Osteocyte (in vitro differentiated cells): ENCODE data around the gene SSBP3. TPM values are rescaled to one million over a fixed set of nuclear protein-coding genes. Genes with fewer than 3 reads are reported as not detected.

ENCODE experiments used
- DNase-seq: peaks from one replicate; pipeline ENCODE4 v3.0.0; 2021; ENCODE audit warnings: mixed read lengths; ENCODE audit not compliant: unreplicated experiment; ENCODE audit errors: extremely low spot score
- H3K27ac Mint-ChIP-seq: one replicate; pipeline ENCODE4 v1.8.0; 2021; ENCODE audit warnings: mild to moderate bottlenecking, mixed read lengths; ENCODE audit not compliant: unreplicated experiment
- H3K27me3 Mint-ChIP-seq: one replicate; pipeline ENCODE4 v1.8.0; 2021; ENCODE audit warnings: mixed read lengths; ENCODE audit not compliant: unreplicated experiment
- H3K36me3 Mint-ChIP-seq: one replicate; pipeline ENCODE4 v1.8.0; 2021; ENCODE audit warnings: mixed read lengths; ENCODE audit not compliant: unreplicated experiment
- H3K4me1 Mint-ChIP-seq: one replicate; pipeline ENCODE4 v1.8.0; 2021; ENCODE audit warnings: mixed read lengths; ENCODE audit not compliant: unreplicated experiment
- H3K4me3 Mint-ChIP-seq: one replicate; pipeline ENCODE4 v1.8.0; 2021; ENCODE audit warnings: mild to moderate bottlenecking, moderate library complexity, mixed read lengths; ENCODE audit not compliant: unreplicated experiment
- H3K9me3 Mint-ChIP-seq: one replicate; pipeline ENCODE4 v1.8.0; 2021; ENCODE audit warnings: mixed read lengths; ENCODE audit not compliant: unreplicated experiment
- total RNA-seq: library from RNA; stranded (reverse); gene quantifications from 2 replicates; pipeline ENCODE4 v1.2.1, GENCODE V29; 2021
- TF ChIP-seq, protein P1 (sequence below): fragments of 200-600 bp; sonication (generic); IDR thresholded peaks from 2 replicates; pipeline ENCODE4 v1.5.0; 2021; ENCODE audit warnings: antibody characterized with exemption, mild to moderate bottlenecking, moderate library complexity

Gene SSBP3
- total RNA-seq, 1 donor from 2014 or later, result 56.4 TPM

DNA sequence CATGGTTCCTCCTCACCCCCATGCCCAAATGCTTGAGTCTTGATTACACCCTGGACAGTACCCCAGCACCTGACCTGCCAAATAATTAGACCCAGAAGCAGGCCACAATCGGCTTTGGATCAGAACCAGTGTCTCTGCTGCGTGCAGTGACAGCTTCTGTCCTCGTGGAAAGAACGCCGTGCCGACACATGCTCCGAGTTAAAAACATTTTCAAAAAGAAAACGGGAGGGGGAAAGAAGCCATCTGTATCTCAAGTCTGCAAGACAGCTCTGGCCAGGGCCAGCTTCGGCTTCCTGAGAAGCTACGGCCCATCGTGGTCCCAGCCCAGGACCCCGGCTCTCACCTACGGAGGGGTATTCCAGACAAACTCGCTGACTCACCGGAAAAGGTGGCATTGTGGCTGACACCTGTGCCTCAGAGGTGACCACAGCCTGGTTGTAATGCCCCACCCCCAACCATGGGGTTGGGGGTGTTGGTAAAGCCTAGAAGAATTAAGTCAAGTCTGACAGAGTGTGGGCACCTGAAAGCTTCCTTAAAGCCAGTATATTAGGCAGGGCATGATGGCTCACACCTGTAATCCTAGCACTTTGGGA lies 25.8 kb downstream of the SSBP3 start:
- H3K36me3 Mint-ChIP-seq, result peaks cover 27% of the 10 kb centered on the region
- H3K9me3 Mint-ChIP-seq, result no peaks in the 10 kb centered on the region
- no peak for DNase-seq
- H3K4me3 Mint-ChIP-seq, result no peak overlapping the region
- TF ChIP-seq, protein P1, sequence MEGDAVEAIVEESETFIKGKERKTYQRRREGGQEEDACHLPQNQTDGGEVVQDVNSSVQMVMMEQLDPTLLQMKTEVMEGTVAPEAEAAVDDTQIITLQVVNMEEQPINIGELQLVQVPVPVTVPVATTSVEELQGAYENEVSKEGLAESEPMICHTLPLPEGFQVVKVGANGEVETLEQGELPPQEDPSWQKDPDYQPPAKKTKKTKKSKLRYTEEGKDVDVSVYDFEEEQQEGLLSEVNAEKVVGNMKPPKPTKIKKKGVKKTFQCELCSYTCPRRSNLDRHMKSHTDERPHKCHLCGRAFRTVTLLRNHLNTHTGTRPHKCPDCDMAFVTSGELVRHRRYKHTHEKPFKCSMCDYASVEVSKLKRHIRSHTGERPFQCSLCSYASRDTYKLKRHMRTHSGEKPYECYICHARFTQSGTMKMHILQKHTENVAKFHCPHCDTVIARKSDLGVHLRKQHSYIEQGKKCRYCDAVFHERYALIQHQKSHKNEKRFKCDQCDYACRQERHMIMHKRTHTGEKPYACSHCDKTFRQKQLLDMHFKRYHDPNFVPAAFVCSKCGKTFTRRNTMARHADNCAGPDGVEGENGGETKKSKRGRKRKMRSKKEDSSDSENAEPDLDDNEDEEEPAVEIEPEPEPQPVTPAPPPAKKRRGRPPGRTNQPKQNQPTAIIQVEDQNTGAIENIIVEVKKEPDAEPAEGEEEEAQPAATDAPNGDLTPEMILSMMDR, result no peak
- H3K27ac Mint-ChIP-seq, result no peak overlapping the region
- peaks cover 20% of the 10 kb centered on the region for H3K4me1 Mint-ChIP-seq
- H3K27me3 Mint-ChIP-seq, result no peaks in the 10 kb centered on the region

DNA sequence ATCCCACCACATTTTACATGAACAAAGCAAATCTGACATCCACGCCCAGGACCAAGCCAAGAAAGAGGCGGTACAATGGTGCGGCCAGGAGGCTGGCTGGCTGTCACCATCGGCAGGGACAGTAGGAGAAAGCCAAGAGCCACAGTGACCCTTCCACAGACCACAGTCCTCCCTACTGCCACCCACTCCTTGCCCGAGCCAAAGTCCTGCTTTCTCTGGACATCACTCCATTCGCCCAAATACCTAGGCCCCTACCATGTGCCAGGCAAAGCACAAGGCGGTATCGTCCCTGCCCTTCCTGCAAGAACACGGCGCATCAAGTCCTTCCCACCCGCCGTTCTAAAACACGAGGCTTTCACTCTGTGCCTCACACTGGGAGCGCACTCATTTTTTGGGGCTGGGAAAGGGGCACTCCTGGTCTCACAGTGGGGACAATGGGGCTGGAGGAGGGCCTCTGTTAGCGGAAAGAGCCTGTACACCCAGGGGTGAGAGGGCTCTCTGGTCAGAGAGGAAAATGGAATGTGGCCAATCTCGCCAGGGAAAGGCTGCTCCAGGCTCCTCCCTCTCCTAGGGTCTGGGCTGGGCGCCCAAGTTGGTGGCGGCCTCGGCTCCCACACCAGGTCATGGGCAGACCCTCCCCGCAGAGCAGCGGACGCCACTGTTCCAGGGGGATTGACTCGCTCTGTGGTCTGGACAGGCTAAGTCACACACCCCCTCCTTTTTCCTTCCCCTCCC lies 26.5 kb downstream of the SSBP3 start:
- Mint-ChIP-seq H3K4me1 (peaks cover 20% of the 10 kb centered on the region), H3K36me3 (peaks cover 26% of the 10 kb centered on the region), H3K9me3 (no peaks in the 10 kb centered on the region), H3K27me3 (no peaks in the 10 kb centered on the region), H3K27ac (no peak overlapping the region), H3K4me3 (no peak overlapping the region)
- TF ChIP-seq, protein P1, result no peak
- no peak for DNase-seq

- Mint-ChIP-seq H3K27ac (no peak overlapping the region), H3K36me3 (peaks cover 24% of the 10 kb centered on the region), H3K4me3 (no peak overlapping the region), H3K27me3 (no peaks in the 10 kb centered on the region), H3K4me1 (peaks cover 20% of the 10 kb centered on the region), H3K9me3 (no peaks in the 10 kb centered on the region)
- TF ChIP-seq, protein P1, result no peak
- DNase-seq, result no peak
These were observed 27.2 kb downstream of the SSBP3 start for GRCh38 chr1:54378874-54379554.

DNA sequence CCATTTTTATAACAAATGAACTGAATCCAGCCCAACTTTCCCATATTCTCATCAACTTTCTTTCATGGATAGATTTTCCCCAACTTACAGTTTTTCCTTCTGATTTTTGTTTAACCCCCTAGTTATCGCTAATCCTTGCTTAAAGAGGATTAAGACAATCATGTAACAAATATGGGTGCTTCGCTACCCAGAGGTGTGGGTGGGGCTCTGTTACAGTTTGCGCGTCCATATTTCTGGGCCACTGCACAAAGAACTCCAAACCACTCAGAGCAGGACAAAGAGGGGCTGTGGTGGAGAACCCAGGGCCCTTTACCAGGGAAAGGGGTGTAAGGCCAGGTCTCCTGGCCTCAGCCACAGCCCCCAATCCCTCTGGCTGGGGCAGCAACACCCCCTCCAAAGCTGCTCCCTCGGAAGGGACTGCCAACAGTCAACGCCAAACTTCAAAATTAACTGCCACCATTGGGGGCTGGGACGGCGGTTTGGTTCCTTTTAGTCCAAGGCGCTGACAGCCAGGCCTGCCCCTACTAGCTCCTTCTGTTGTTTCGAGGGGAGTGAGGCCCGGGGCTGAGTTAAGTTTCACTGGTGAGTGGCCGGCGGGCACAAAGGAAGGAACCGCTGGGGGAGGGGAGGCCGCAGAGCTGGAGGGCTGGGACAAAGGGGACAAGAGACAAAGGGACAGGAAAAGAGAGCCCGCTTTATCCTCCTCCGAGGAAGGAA lies 27.9 kb downstream of the SSBP3 start:
- DNase-seq, result no peak
- peaks cover 20% of the 10 kb centered on the region for H3K4me1 Mint-ChIP-seq
- peaks cover 21% of the 10 kb centered on the region for H3K36me3 Mint-ChIP-seq
- H3K27me3 Mint-ChIP-seq, result no peaks in the 10 kb centered on the region
- no peak overlapping the region for H3K27ac Mint-ChIP-seq
- TF ChIP-seq, protein P1, result no peak
- H3K4me3 Mint-ChIP-seq, result no peak overlapping the region
- H3K9me3 Mint-ChIP-seq, result no peaks in the 10 kb centered on the region
